Activated T-helper 9 cell treated with anti-CD3 and anti-CD28 coated beads, Interleukin-2, amount 50 U/mL, for 16 hours (primary cell): Measurements from ENCODE around the gene MAS1L.

Experiments
- DNase-seq: peaks from one replicate; pipeline ENCODE4 v3.0.0-alpha.2; 2020; ENCODE audit warnings: low read depth

MAS1L gene, protein sequence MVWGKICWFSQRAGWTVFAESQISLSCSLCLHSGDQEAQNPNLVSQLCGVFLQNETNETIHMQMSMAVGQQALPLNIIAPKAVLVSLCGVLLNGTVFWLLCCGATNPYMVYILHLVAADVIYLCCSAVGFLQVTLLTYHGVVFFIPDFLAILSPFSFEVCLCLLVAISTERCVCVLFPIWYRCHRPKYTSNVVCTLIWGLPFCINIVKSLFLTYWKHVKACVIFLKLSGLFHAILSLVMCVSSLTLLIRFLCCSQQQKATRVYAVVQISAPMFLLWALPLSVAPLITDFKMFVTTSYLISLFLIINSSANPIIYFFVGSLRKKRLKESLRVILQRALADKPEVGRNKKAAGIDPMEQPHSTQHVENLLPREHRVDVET

GRCh38 chr6:29487660-29488059 is at the start of gene MAS1L:
TSS of gene MAS1L (minus strand) at chr6:29487956. CDS start at chr6:29487902, 54 bp downstream.
- DNase-seq: no peak

- DNase-seq: no peak
These were observed 44.7 kb upstream of the MAS1L start for GRCh38 chr6:29532320-29532951.

DNA sequence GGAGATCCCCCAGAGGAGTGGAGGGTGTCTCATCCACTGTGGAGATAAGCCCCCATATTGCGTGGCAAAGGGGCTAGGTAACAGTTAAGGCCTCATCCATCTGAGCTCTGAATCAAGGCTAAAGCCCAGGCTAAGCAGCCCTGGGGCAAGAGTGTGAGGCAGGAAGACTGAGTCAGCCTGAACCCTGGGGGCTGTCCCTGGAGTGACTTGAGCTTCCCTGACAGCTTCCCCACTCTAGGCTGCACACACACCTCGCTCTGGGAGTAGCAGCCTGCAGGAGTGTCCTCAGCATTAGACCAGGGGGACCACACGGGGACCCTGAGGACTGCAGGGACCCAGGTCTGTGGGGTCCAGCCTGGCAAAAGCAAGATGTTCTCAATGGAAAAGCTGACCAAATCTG is 43.9 kb upstream of the MAS1L start:
- DNase-seq: no peak

GRCh38 chr6:29530671-29531310 is 43.0 kb upstream of the MAS1L start:
- DNase-seq: no peak

GRCh38 chr6:29529956-29530355 is 42.2 kb upstream of the MAS1L start:
- no peak for DNase-seq

- no peak for DNase-seq
These were observed 41.3 kb upstream of the MAS1L start for GRCh38 chr6:29528988-29529560.

DNA sequence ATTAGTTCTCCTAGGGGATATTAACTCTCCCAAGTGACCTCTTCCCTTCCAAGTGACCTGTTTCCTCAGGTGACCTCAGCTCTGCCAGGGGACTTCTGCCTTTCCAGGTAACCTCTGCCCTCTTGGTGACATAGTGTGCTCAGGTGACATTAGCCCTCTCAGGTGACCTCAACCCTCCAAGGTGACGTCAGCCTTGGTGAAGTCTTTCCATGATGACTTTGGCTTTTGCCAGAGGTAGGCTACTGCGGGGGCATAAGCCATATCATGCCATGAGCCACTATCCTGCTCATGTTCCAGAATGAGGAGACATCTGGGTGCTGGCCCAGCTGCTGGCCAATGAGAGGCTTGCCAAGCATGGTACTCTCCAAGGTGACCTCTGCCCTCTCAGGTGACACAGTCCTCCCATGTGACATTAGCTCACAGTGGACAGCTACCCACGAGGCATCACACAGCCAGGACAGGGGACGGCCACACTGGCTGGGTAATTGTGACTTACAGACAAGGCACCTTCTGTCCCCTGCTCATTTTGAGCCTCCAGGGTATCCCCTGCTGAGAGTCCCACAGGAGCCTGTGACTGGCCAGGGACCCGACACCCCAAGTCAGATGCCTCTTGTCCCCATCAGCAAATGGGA is 40.7 kb upstream of the MAS1L start:
- no peak for DNase-seq

DNA sequence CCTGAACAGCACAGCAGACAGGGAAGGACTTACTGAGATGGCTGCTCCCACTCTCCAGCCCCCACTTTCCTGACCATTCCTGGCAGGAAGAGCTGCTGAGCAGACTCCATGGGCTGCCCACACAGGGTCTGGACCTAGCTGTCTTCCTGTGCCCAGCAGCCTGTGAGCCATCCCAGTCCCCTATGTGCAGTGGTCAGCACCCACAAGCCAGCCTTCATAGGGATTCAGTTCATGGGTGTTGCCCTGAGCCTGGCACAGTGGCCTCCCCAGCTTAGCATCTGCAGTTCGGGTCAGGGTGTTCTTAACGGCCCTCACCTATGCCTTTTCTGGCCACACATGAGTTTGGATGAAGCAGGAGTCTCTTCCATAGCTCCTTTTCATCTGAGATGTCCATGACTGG is 39.8 kb upstream of the MAS1L start:
- no peak for DNase-seq

- DNase-seq: no peak
These were observed 39.4 kb upstream of the MAS1L start for GRCh38 chr6:29527126-29527525.

GRCh38 chr6:29525311-29525639 is 37.5 kb upstream of the MAS1L start:
- DNase-seq: no peak

DNA sequence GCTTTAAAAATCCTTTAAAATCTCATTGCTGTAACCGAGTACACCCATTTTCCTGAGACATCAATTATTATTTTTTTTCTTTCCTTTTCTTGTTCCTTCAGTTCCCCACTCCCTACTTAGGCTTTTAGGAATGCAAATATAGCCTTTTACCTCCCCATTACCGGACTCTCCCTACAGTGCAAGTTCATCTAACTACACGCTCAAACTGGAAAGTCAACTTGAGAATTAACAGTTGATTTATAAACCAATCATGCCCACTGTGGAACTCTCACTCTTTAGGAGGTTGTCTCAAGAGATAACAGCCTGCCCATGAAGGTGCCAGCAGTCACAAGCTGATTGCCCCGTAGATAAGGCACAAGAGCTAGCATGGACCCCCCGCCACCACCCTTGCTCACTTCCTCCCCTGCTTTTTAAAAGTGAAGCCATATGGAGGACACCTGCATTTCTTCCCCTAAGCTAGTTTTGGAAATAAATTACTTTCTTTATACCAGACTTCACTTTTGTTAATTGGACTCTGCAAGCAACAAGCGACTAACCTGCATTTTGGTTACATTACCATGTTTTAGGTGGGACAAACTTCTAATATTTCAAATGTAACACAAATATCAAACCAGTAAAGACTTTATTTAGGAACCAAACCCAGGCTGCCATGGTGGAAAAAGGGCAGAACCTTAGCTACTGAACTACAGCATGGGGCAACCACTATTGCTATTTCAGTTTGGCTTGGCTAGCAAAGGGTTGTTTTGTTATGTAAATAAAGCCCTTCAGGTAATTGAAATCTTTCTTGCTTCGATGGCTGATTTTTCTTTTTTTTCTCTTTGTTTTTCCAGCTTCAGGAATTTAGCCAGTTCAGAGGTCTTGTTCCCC is 36.9 kb upstream of the MAS1L start:
- DNase-seq: no peak

DNA sequence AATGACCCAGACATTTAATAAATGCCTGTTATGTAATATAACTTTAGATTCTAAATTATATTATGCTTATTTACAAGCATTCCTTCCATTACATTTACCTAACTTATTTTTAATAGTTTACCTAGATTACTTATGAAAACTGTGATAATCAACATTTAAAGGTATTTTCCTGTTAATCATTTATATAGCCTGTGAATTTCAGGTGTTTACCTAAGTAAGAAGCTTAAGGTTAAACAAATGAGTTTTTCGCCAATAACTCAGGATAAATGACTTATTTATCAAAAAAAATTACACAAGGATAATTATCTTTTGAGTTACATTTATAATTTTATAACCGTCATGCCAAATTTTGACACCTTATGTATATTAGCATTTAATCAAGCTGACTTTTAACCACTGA is 36.3 kb upstream of the MAS1L start:
- no peak for DNase-seq

DNA sequence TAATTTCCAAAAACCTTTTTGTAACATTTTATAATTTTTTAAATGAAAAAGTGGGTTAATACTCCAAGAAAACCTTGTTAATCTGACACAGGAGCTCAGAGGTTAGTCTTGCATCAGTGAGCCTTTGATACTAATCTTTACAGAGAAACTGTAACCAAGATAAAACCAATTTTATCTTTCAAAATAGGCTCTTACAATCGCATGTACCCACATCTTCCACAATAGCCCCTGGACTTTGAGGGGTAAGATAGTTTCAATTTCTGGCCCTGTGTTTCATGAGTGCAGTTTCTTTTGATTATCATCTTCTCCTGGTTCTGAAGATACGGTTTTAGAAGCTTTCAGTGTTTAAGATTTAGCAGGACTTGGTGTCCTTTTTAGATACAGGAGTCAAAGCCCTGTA is 34.5 kb upstream of the MAS1L start:
- DNase-seq: no peak

- DNase-seq: no peak
These were observed 33.4 kb upstream of the MAS1L start for GRCh38 chr6:29521006-29521680.

DNA sequence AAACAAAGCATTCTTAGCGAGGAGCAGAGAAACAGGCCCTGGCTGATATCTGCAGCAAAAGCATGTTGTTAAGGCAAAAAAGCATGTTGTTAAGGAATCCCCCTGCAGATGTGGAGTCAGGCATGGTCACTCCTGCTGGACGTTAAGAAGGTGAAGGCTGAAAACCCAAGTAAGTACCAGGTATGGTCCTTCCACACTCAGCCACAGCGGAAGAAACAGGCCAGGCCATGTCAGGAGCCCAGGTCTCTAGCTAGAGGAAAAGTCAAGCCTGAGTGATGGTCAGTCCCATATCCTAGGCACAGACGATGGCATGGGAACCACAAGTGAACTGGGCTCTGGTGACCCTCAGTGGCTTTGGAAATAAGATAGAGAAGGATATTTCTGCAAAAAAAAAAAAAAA is 32.5 kb upstream of the MAS1L start:
- no peak for DNase-seq

DNA sequence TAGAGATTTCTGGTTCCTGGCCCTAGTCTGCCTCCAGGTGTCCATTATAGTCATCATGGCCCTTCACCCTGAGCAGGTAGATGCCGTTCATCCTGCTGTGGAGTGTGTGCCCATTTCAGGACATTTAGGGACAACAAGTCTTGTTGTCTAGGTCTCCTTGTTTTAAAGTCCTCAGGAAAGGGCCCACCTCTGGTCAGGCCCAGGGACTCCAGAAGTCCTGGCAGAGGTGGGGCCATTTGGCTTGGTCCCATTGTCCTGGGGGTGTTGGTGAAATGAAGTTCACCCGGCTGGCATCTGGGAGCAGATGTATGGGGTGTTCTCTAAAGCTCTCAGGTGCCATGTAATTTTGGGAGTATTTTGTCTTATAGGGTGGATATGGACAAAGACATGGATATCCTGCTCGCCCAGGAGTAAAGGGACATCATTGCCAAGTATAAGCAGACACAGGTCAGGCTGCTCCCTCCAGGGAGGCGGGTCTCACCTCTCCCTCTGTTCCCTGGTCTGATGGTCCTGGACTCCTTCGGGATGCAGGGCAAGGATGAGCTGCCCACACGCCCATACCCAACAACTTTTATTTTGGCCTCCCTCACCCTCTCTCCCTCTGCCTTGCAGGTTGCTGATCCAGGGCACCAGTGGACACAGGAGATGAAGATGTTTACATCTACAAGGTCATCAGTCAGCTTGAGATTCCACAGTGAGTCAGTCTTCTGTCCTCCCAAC is 31.7 kb upstream of the MAS1L start:
- DNase-seq: no peak

- DNase-seq: no peak
These were observed 30.1 kb upstream of the MAS1L start for GRCh38 chr6:29517728-29518440.

- DNase-seq: no peak
These were observed 29.5 kb upstream of the MAS1L start for GRCh38 chr6:29517245-29517644.

DNA sequence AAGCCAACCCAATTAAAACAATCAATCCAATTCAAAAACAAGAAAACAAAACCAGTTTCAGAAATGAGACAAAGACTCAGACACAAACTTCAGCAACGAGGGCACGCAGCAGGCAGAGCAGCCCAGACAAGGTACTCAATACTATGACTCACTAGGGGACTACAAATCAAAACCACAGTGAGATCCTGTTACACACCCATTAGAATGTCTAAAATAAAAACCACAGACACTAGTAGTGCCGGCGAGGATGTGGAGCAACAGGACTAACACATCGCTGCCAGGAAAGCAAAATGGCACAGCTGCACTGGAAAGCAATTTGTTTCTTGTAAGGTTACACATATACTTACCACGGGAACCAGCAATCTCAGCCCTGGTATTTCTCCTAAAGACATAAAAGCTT is 28.4 kb upstream of the MAS1L start:
- peak; percentile 13 for DNase-seq
